H1 (cell line): ENCODE results near the gene ZW10.

Source experiments
- BRCA1 ChIP-seq: IDR thresholded peaks from 2 replicates; pipeline ENCODE4 v1.6.1; 2012; ENCODE audit warnings: low read depth, low read length, improper control_type of control experiment
- CEBPB ChIP-seq: IDR thresholded peaks from 2 replicates; pipeline ENCODE4 v1.6.1; 2012; ENCODE audit warnings: low read depth, low read length
- CHD2 ChIP-seq: IDR thresholded peaks from 2 replicates; pipeline ENCODE4 v1.6.1; 2012; ENCODE audit warnings: low read length, improper control_type of control experiment
- CREB1 ChIP-seq: IDR thresholded peaks from 2 replicates; pipeline ENCODE4 v1.6.1; 2012; ENCODE audit warnings: inconsistent platforms
- CTCF ChIP-seq, 3 experiments: IDR thresholded peaks; 1 replicate in 2 of 3; 2 replicates in 1 of 3; pipeline versions ENCODE4 v1.5.1 to v1.6.1; 2011; ENCODE audit warnings: low read length in 3 of 3, mild to moderate bottlenecking in 3 of 3, inconsistent platforms in 2 of 3, low read depth in 1 of 3, moderate library complexity in 1 of 3; ENCODE audit not compliant: insufficient read depth in 1 of 3; ENCODE audit errors: control extremely low read depth in 1 of 3
- POLR2A ChIP-seq, 2 experiments: IDR thresholded peaks; 1 replicate in 1 of 2; 2 replicates in 1 of 2; pipeline ENCODE4 v1.6.1; 2011; ENCODE audit warnings: low read depth in 2 of 2, low read length in 2 of 2, mild to moderate bottlenecking in 2 of 2; ENCODE audit errors: control extremely low read depth in 1 of 2
- POLR2AphosphoS5 ChIP-seq: IDR thresholded peaks from 2 replicates; pipeline ENCODE4 v1.6.1; 2011; ENCODE audit warnings: low read depth, low read length
- RAD21 ChIP-seq, 2 experiments: IDR thresholded peaks in 1 of 2; conservative IDR thresholded peaks in 1 of 2; 2 replicates each; pipeline ENCODE4 v1.6.1; 2011; ENCODE audit warnings: low read depth in 2 of 2, low read length in 2 of 2, improper control_type of control experiment in 1 of 2, inconsistent platforms in 1 of 2, mild to moderate bottlenecking in 1 of 2, moderate library complexity in 1 of 2
- SIN3A ChIP-seq, 2 experiments: IDR thresholded peaks in 1 of 2; conservative IDR thresholded peaks in 1 of 2; 2 replicates each; pipeline ENCODE4 v1.6.1; 2011 to 2012; ENCODE audit warnings: low read length in 2 of 2, improper control_type of control experiment in 1 of 2, low read depth in 1 of 2, mild to moderate bottlenecking in 1 of 2
- SIX5 ChIP-seq: IDR thresholded peaks from 2 replicates; pipeline ENCODE4 v1.6.1; 2011; ENCODE audit warnings: mild to moderate bottlenecking, low read depth, low read length
- SP2 ChIP-seq: IDR thresholded peaks from 2 replicates; pipeline ENCODE4 v1.6.1; 2012; ENCODE audit warnings: mild to moderate bottlenecking, low read length, inconsistent platforms
- TAF7 ChIP-seq: optimal IDR thresholded peaks from 2 replicates; pipeline ENCODE3; 2011; ENCODE audit warnings: low read depth, mild to moderate bottlenecking, inconsistent platforms, low read length, moderate library complexity, borderline replicate concordance

GRCh38 chr11:113796663-113797259 lies 23.3 kb upstream of the ZW10 start:
- no peak for TF ChIP-seq CREB1
- peak in 2 of 3 experiments; percentile 53 to 66; a peak in 3 of 4 replicates for TF ChIP-seq CTCF (IDR thresholded peaks at IDR 0.05; ENCODE audit: control extremely low read depth in 1 of 3, insufficient read depth in 1 of 3, low read depth in 1 of 3, low read length in 3 of 3)
- no peak for TF ChIP-seq SP2
- no peak for TF ChIP-seq SIX5
- peak; percentile 44; the same call in 1 of the 2 replicates for TF ChIP-seq POLR2AphosphoS5
- TF ChIP-seq CHD2: no peak
- no peak for TF ChIP-seq SIN3A (conservative IDR thresholded peaks at IDR 0.05 in 1 of 2, IDR thresholded peaks at IDR 0.05 in 1 of 2; ENCODE audit: low read depth in 1 of 2, low read length in 2 of 2)
- peak; percentile 23 to 49 for TF ChIP-seq RAD21 (IDR thresholded peaks at IDR 0.05 in 1 of 2, conservative IDR thresholded peaks at IDR 0.05 in 1 of 2; ENCODE audit: low read depth in 2 of 2, low read length in 2 of 2)
- TF ChIP-seq BRCA1: no peak
- no peak for TF ChIP-seq TAF7
- no peak for TF ChIP-seq CEBPB
- TF ChIP-seq POLR2A (IDR thresholded peaks at IDR 0.05; ENCODE audit: control extremely low read depth in 1 of 2, low read depth in 2 of 2, low read length in 2 of 2): no peak
